ENCODE measurements around the gene GOT1.

- TF ChIP-seq POLR2AphosphoS5 (IDR thresholded peaks at IDR 0.05; ENCODE audit: low read depth) (peak; percentile 78), EZH2phosphoT487 (IDR thresholded peaks at IDR 0.05; ENCODE audit: unreplicated experiment) (no peak), CTCF (conservative IDR thresholded peaks at IDR 0.05; ENCODE audit: low read depth in 2 of 2) (no peak)
Observed at GRCh38 chr10:99430451-99431189, at the start of gene GOT1.
